HepG2 (cell line): Measurements from ENCODE around the gene PCSK6. TPM values are rescaled to one million over a fixed set of nuclear protein-coding genes. Genes with fewer than 3 reads are reported as not detected.
"Not testable (repeated sequence)": the region's sequence is repeated elsewhere in the genome, so short reads cannot be mapped to it uniquely, and the experiment has no call there.

Experiments used
- ATAC-seq: fragments of 200-7000 bp; cut with Tn5 transposase; 3 replicates; pipeline ENCODE4 v1.9.1; 2020; ENCODE audit warnings: mild to moderate bottlenecking, moderate library complexity
- BruUV-seq: library from RNA; stranded (reverse); fragments of 400-500 nt; replicated peaks from 2 replicates; lab custom pipeline; 2021; lab: Mats Ljungman, UMichigan
- CTCF ChIA-PET: fragments of 300-600 bp; formaldehyde crosslinking; extraction: SDS; loops from one replicate; lab custom pipeline; 2021; ENCODE audit warnings: low total read pairs, inconsistent platforms, low intra/inter-chr PET ratio; lab: Yijun Ruan, JAX
- POLR2A ChIA-PET: fragments of 350-600 bp; sonication (Branson Sonifier 250); formaldehyde crosslinking; loops from one replicate; lab custom pipeline; 2020; ENCODE audit warnings: antibody characterized with exemption, inconsistent platforms; lab: Yijun Ruan, JAX
- DNase-seq: peaks from one replicate; pipeline ENCODE4 v3.0.0-alpha.2; 2015; ENCODE audit warnings: low spot score
- FAIRE-seq: peaks from 3 replicates; lab custom pipeline; 2011; peaks lifted over from hg19 to GRCh38; lab: Jason Lieb, UNC
- H2AFZ ChIP-seq: one replicate; pipeline ENCODE4 v1.6.1; 2011; ENCODE audit warnings: low read length, inconsistent platforms
- H3K27ac ChIP-seq: fragments of 300-600 bp; 3 replicates; pipeline ENCODE4 v1.8.0; 2011; ENCODE audit warnings: mixed run types, mild to moderate bottlenecking, mixed read lengths, low read length, inconsistent platforms; ENCODE audit not compliant: insufficient read depth; ENCODE audit errors: extremely low read length
- H3K27me3 ChIP-seq, 2 experiments: fragments of 200-600 bp in 1 of 2; 2 replicates in 1 of 2; 3 replicates in 1 of 2; pipeline versions ENCODE4 v1.6.0 to v1.8.0; 2011; ENCODE audit warnings: low read length in 2 of 2, mild to moderate bottlenecking in 2 of 2, moderate library complexity in 2 of 2, inconsistent platforms in 1 of 2; ENCODE audit not compliant: insufficient read depth in 2 of 2, control insufficient read depth in 1 of 2
- H3K36me3 ChIP-seq, 2 experiments: fragments of 200-600 bp in 1 of 2; replicated peaks in 1 of 2; 2 replicates in 1 of 2; 3 replicates in 1 of 2; pipeline versions ENCODE4 v1.5.1 to v1.8.0; 2011; ENCODE audit warnings: low read length in 2 of 2, inconsistent platforms in 1 of 2; ENCODE audit not compliant: insufficient read depth in 2 of 2, control insufficient read depth in 1 of 2
- H3K4me1 ChIP-seq: 2 replicates; pipeline ENCODE4 v1.5.1; 2012; ENCODE audit warnings: low read length, inconsistent platforms; ENCODE audit not compliant: insufficient read depth
- H3K4me2 ChIP-seq: 2 replicates; pipeline ENCODE4 v1.6.0; 2011; ENCODE audit warnings: low read depth, low read length, inconsistent platforms
- H3K4me3 ChIP-seq, 3 experiments: fragments of 200-600 bp in 1 of 3; sonication (generic), shearing (Covaris generic) in 1 of 3; replicated peaks in 1 of 3; 2 replicates each; pipeline ENCODE4 v1.5.1; 2011 to 2016; ENCODE audit warnings: low read length in 3 of 3, inconsistent platforms in 2 of 3, low read depth in 2 of 3, mild to moderate bottlenecking in 2 of 3, control low read depth in 1 of 3, mixed read lengths in 1 of 3; ENCODE audit not compliant: insufficient read depth in 1 of 3
- H3K79me2 ChIP-seq: one replicate; pipeline ENCODE4 v1.6.1; 2011; ENCODE audit warnings: low read length, inconsistent platforms; ENCODE audit not compliant: insufficient read depth
- H3K9ac ChIP-seq: 2 replicates; pipeline ENCODE4 v1.6.0; 2011; ENCODE audit warnings: mild to moderate bottlenecking, low read depth, low read length, inconsistent platforms; ENCODE audit not compliant: insufficient read depth
- H3K9me3 ChIP-seq: 2 replicates; pipeline ENCODE4 v1.5.1; 2012; ENCODE audit warnings: mild to moderate bottlenecking, low read length
- H4K20me1 ChIP-seq: 2 replicates; pipeline ENCODE4 v1.6.0; 2011; ENCODE audit warnings: inconsistent platforms, mild to moderate bottlenecking, low read length, moderate library complexity; ENCODE audit not compliant: insufficient read depth
- CEBPB ChIP-seq: IDR thresholded peaks from 2 replicates; pipeline ENCODE4 v1.6.1; 2011; ENCODE audit warnings: low read depth, low read length, improper control_type of control experiment, borderline replicate concordance
- CEBPG ChIP-seq: IDR thresholded peaks from 2 replicates; pipeline ENCODE4 v1.6.1; 2016
- ZNF484 ChIP-seq: sonication (generic); formaldehyde crosslinking; IDR thresholded peaks from 2 replicates; pipeline ENCODE4 v1.5.1; 2020; ENCODE audit warnings: mild to moderate bottlenecking, low read depth, missing genetic modification reagents, borderline replicate concordance
- WGBS: methylation state at CpG from one replicate; pipeline ENCODE4 v1.1.6; 2017; ENCODE audit warnings: low lambda C conversion rate; 5-methylcytosine and 5-hydroxymethylcytosine counted together
- in situ Hi-C: cut with HindIII; loops from 2 replicates; pipeline ENCODE4 v1.10.0; 2017; ENCODE audit warnings: low pct_unique_long_range_greater_than_20kb; ENCODE audit not compliant: extremely low pct_ligation_motif_present
- intact Hi-C: fragments of 100-400 bp; cut with micrococcal nuclease; formaldehyde crosslinking; loops from one replicate; pipeline ENCODE4 v1.10.0; 2022; ENCODE audit not compliant: unreplicated experiment
- polyA plus RNA-seq, 8 experiments: library from polyadenylated mRNA; depleted of rRNA in 3 of 8; stranded (reverse) in 7 of 8; unstranded in 1 of 8; fragments of >200 nt; fragmentation: Illumina TruSeq in 4 of 8; extraction: Trizol in 4 of 8; gene quantifications; 2 replicates each; pipeline versions ENCODE4 v1.2.1 to v1.2.3, GENCODE V29; 2011 to 2016; ENCODE audit warnings: low read depth in 4 of 8, missing spikeins in 1 of 8, mixed read lengths in 1 of 8; ENCODE audit not compliant: insufficient read depth in 1 of 8
- total RNA-seq, 5 experiments: library from RNA; depleted of rRNA; stranded (reverse); fragments of >200 nt; fragmentation: Illumina TruSeq; extraction: Trizol; gene quantifications; 2 replicates each; pipeline ENCODE4 v1.2.3, GENCODE V29; 2016; ENCODE audit warnings: low read depth in 1 of 5
- TF ChIP-seq, protein P1 (sequence below): sonication (generic); formaldehyde crosslinking; IDR thresholded peaks from 2 replicates; pipeline ENCODE4 v1.5.0; 2020; ENCODE audit warnings: mild to moderate bottlenecking, missing genetic modification reagents

Gene PCSK6
- total and polyA plus RNA-seq, 2 of the 13 experiments (the other 11 are each of a cell fraction or from before 2014, with no cell fraction given) = 56.5 to 155 TPM

DNA sequence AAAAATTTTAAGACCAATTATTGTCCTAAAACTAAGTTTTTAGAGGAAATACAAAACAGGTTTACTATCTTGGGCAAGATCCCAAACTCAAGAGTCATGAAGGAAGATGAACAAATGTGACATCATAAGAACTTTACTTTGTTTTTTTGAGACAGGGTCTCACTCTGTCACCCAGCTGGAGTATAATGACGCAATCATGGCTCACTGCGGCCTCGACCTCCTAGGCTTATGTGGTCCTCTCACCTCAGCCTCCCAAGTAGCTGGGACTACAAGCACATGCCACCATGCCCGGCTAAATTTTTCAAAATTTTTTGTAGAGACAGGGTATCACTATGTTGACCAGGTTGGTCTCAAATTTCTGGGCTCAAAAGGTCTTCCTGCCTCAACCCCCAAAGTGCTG is 69.3 kb downstream of the PCSK6 start:
- Histone ChIP-seq H3K4me2 (no peak overlapping the region), H3K4me1 (no peaks in the 10 kb centered on the region), H3K4me3 (no peak overlapping the region), H3K27me3 (no peaks in the 10 kb centered on the region), H3K79me2 (no peaks in the 10 kb centered on the region), H3K9ac (no peak overlapping the region), H3K27ac (no peak overlapping the region), H3K9me3 (no peaks in the 10 kb centered on the region), H4K20me1 (no peaks in the 10 kb centered on the region), H3K36me3 (peaks cover 6 to 35% of the 10 kb centered on the region in 2 experiments; a peak in 4 of 5 replicates), H2AFZ (no peak overlapping the region)
- no peak for TF ChIP-seq ZNF484 (CRISPR knock-in tag)
- 0 out of 2 replicates have a peak, but pooled peaks have one; percentile 21 for TF ChIP-seq CEBPG
- TF ChIP-seq, protein P1, sequence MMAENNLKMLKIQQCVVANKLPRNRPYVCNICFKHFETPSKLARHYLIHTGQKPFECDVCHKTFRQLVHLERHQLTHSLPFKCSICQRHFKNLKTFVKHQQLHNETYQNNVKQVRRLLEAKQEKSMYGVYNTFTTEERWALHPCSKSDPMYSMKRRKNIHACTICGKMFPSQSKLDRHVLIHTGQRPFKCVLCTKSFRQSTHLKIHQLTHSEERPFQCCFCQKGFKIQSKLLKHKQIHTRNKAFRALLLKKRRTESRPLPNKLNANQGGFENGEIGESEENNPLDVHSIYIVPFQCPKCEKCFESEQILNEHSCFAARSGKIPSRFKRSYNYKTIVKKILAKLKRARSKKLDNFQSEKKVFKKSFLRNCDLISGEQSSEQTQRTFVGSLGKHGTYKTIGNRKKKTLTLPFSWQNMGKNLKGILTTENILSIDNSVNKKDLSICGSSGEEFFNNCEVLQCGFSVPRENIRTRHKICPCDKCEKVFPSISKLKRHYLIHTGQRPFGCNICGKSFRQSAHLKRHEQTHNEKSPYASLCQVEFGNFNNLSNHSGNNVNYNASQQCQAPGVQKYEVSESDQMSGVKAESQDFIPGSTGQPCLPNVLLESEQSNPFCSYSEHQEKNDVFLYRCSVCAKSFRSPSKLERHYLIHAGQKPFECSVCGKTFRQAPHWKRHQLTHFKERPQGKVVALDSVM = peak; percentile 73; the same call in 1 of the 2 replicates
- TF ChIP-seq CEBPB = peak; percentile 63; the same call in 1 of the 2 replicates
- no TSS peak for BruUV-seq
- WGBS = 94% methylated on average over 4 of the region's 4 CpGs
- POLR2A ChIA-PET = interaction anchor here (1.4 kb wide), 1 partner anchor 18 kb away, joined by 4 read pairs; no protein-coding TSS in a partner anchor
- CTCF ChIA-PET = no interaction called here
- ATAC-seq = no peak
- FAIRE-seq = no peak
- intact Hi-C loops (no loop called here), in situ Hi-C loops (no loop called here)
- no peak for DNase-seq

GRCh38 chr15:101416475-101416874 is 73.0 kb downstream of the PCSK6 start:
- POLR2A ChIA-PET, H3K4me2 ChIP-seq, H3K79me2 ChIP-seq, ATAC-seq, H3K9ac ChIP-seq, FAIRE-seq, intact Hi-C loops, H4K20me1 ChIP-seq, H3K27me3 ChIP-seq, H3K4me3 ChIP-seq, CTCF ChIA-PET, DNase-seq, H3K4me1 ChIP-seq, BruUV-seq, H2AFZ ChIP-seq, H3K27ac ChIP-seq, in situ Hi-C loops, H3K9me3 ChIP-seq: not testable (repeated sequence)
- H3K36me3 ChIP-seq = peaks cover 10 to 30% of the 10 kb centered on the region in 2 experiments; a peak in 4 of 5 replicates
- 100% methylated on average over 3 of the region's 6 CpGs for WGBS
